ACC112 (cell line): Measurements from ENCODE around the gene ESR2.
A peak's percentile ranks its signal among the peaks of the same experiment; 100 is the strongest.

ENCODE experiments used
- H2AFZ ChIP-seq: fragments of 200-600 bp; sonication (generic); one replicate; pipeline ENCODE4 v1.6.0; 2017; ENCODE audit warnings: antibody characterized with exemption, low read length; ENCODE audit not compliant: unreplicated experiment
- H3K27ac ChIP-seq: fragments of 200-600 bp; sonication (generic); 2 replicates; pipeline ENCODE4 v1.5.1; 2014; ENCODE audit warnings: low read depth, mild to moderate bottlenecking, antibody characterized with exemption, low read length, moderate library complexity
- H3K27me3 ChIP-seq: fragments of 200-600 bp; sonication (generic); 2 replicates; pipeline ENCODE4 v1.6.1; 2014; ENCODE audit warnings: mild to moderate bottlenecking, antibody characterized with exemption, low read length, moderate library complexity, mixed read lengths; ENCODE audit not compliant: insufficient read depth
- H3K36me3 ChIP-seq: fragments of 200-600 bp; sonication (generic); 2 replicates; pipeline ENCODE4 v1.6.1; 2016; ENCODE audit warnings: mild to moderate bottlenecking, antibody characterized with exemption, low read length, moderate library complexity, mixed read lengths; ENCODE audit not compliant: insufficient read depth
- H3K4me1 ChIP-seq: fragments of 200-600 bp; sonication (generic); one replicate; pipeline ENCODE4 v1.6.1; 2016; ENCODE audit warnings: low read length, mixed read lengths; ENCODE audit not compliant: insufficient read depth, unreplicated experiment, control insufficient read depth
- H3K4me3 ChIP-seq: fragments of 200-600 bp; sonication (generic); 2 replicates; pipeline ENCODE4 v1.5.1; 2014; ENCODE audit warnings: mild to moderate bottlenecking, low read depth, low read length
- H3K79me2 ChIP-seq: fragments of 200-600 bp; sonication (generic); one replicate; pipeline ENCODE4 v1.6.0; 2016; ENCODE audit warnings: low read length; ENCODE audit not compliant: control insufficient read depth, unreplicated experiment, insufficient read depth

Gene ESR2

DNA sequence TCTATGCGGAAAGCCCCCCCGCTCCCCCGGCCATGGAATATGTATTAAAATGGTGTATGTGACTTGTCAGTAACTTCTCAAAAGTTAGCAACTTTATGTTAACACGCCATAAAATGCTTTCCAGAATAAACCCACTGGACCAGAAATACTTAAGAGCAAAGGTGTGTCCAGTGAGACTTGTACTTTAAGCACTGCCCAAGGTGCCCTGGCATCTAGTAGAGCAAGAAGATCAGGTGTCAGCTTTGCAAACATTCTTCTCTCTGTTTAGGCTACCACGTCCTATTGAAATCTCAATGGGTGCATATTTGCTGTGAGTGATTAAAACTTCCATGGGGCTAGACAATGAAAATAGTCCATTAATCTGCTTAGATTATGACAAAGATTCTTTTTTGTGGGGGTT is 201.2 kb downstream of the ESR2 start:
- Histone ChIP-seq H3K27ac (no peak overlapping the region), H3K36me3 (no peaks in the 10 kb centered on the region)

DNA sequence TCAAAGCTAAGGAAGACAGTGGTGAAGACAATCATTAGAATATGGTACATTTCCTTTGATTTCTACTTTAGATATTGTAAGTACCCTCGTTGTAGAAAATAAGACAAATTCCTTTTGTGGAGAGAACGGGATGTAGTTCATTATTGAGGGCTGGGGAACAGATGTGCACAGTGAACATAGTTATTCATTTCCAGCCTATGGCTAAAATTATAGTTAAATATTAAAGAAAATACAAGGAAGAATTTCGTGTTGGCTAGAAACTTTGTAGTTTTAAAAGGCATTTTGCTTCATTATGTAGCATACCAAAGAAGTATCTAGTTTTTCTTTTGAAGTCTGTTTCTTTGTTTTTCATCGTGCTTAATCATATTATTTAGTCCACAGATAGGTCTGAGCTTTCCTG is 201.8 kb downstream of the ESR2 start:
- Histone ChIP-seq H3K27ac (no peak overlapping the region), H3K36me3 (no peaks in the 10 kb centered on the region), H3K79me2 (no peaks in the 10 kb centered on the region), H3K4me1 (no peaks in the 10 kb centered on the region), H3K4me3 (no peak overlapping the region), H2AFZ (no peak overlapping the region), H3K27me3 (no peaks in the 10 kb centered on the region)

More for the DNA sequence above, 201.2 kb downstream of the ESR2 start:
- no peaks in the 10 kb centered on the region for H3K4me1 ChIP-seq
- H2AFZ ChIP-seq = no peak overlapping the region
- no peaks in the 10 kb centered on the region for H3K79me2 ChIP-seq
- H3K4me3 ChIP-seq = no peak overlapping the region
- no peaks in the 10 kb centered on the region for H3K27me3 ChIP-seq

DNA sequence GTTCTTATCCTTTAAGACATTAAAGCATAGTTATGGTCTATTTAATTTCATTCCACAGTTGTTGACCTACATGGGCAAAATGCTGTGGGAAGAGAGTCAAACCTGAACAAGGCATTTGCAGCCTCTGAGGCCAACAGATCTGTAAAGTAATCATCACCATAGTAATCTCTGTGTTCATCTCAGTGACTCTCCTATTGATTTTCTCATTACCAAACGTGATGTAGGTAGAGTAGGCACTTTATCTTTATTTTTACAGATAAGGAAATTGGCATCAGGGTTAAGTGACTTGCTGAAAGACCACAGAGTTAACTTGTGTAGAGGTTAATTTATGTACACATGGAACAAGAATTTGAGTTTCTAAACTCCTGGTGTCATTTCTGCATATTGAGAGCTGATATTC is 203.0 kb downstream of the ESR2 start:
- no peaks in the 10 kb centered on the region for H3K36me3 ChIP-seq
- no peaks in the 10 kb centered on the region for H3K27me3 ChIP-seq
- H3K27ac ChIP-seq = no peak overlapping the region
- H3K79me2 ChIP-seq = no peaks in the 10 kb centered on the region
- H3K4me3 ChIP-seq = no peak overlapping the region
- no peaks in the 10 kb centered on the region for H3K4me1 ChIP-seq
- H2AFZ ChIP-seq = no peak overlapping the region

DNA sequence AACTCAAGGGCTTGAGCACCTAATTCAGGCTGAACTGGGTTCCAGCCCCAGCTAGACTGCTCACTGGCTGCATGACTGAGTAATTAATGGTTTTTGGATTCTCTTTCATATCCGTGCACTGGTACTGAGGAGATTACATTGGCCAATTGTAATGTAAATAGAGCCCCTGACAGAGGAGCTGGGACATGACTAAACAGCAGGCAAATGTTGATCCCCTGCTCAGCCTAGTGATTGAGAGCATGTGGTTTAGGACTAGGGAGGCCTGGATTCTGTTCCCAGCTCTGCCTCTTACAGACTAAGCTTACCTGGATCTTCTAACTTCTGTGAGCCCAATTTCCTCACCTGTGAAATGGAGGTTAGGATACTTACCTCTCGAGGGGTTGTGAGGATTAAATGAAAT is 204.3 kb downstream of the ESR2 start:
- no peak overlapping the region for H3K27ac ChIP-seq
- no peak overlapping the region for H3K4me3 ChIP-seq
- H3K79me2 ChIP-seq = no peaks in the 10 kb centered on the region
- H3K36me3 ChIP-seq = no peaks in the 10 kb centered on the region
- no peak overlapping the region for H2AFZ ChIP-seq
- no peaks in the 10 kb centered on the region for H3K27me3 ChIP-seq
- no peaks in the 10 kb centered on the region for H3K4me1 ChIP-seq

DNA sequence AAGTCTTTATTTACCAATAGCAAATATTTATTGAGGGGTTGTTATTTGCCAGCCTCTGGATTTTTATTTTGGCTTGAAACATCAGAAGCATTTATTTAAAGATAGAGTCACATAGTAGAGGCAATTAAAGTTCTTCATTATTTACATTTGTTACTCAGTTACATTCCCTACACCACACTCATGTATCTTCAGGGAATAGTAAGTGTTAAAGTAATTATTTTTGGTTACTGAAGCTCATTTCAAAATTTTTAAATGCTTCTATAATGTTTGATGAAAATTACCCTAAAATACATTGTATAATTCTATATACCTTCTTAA is 205.6 kb downstream of the ESR2 start:
- no peaks in the 10 kb centered on the region for H3K36me3 ChIP-seq

DNA sequence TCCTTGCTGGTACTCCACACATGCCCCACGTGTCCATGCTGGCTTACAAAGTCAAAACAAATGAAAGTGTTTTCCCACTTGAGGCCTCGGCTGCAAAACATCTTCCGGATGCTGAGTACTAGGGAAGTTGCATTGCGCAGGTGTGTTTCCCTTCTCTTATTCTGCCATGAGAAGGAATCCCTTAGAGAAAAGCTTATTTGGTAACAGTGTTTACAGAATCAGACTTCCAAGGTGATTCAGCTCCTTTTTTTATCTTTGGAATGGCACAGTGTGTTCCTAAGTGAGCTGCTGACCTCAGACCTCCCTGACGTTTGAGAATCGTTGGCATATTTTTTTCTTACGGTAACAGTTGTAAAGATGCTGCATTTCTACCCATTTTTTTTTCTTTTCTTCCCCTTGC is 211.3 kb downstream of the ESR2 start:
- Histone ChIP-seq H3K27ac (peak overlapping the region; percentile 60), H3K79me2 (no peaks in the 10 kb centered on the region), H3K27me3 (no peaks in the 10 kb centered on the region), H3K36me3 (peaks cover 4% of the 10 kb centered on the region; the same call in 1 of the 2 replicates), H3K4me1 (peaks cover 6% of the 10 kb centered on the region), H3K4me3 (no peak overlapping the region), H2AFZ (no peak overlapping the region)

More for the DNA sequence above, 205.6 kb downstream of the ESR2 start:
- Histone ChIP-seq H3K4me3 (no peak overlapping the region), H2AFZ (no peak overlapping the region), H3K79me2 (no peaks in the 10 kb centered on the region), H3K27ac (no peak overlapping the region), H3K27me3 (no peaks in the 10 kb centered on the region), H3K4me1 (no peaks in the 10 kb centered on the region)

DNA sequence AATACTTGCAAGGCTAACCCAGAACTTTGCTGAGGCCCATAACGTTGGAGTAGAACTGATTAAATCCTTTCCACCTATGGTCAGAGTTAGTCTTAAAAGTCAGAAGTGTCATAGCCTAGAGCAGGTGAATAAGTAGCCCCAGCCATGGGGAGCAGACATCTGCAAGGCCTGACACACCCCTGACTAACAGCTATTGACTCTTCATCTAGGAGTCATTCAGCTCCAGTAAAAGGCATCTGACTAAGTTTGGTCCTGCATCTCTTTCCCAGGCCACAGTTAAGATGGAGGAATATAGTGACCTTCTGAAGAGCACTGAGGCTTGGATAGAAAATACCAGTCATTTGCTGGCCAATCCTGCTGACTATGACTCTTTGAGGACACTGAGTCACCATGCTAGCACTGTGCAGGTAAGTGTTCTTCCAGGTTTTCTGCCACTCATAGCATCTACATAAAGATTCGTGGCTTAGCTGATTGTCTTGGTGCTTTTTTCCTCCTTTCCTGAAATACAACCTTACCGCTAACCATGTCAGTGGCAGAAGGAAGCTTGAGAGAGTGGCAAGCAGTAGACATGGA is 212.9 kb downstream of the ESR2 start:
- no peaks in the 10 kb centered on the region for H3K79me2 ChIP-seq
- H3K27ac ChIP-seq = no peak overlapping the region
- H3K4me3 ChIP-seq = no peak overlapping the region
- no peaks in the 10 kb centered on the region; the same call in 1 of the 2 replicates for H3K27me3 ChIP-seq
- peaks cover 6% of the 10 kb centered on the region for H3K4me1 ChIP-seq
- peaks cover 4% of the 10 kb centered on the region; the same call in 1 of the 2 replicates for H3K36me3 ChIP-seq
- no peak overlapping the region for H2AFZ ChIP-seq

DNA sequence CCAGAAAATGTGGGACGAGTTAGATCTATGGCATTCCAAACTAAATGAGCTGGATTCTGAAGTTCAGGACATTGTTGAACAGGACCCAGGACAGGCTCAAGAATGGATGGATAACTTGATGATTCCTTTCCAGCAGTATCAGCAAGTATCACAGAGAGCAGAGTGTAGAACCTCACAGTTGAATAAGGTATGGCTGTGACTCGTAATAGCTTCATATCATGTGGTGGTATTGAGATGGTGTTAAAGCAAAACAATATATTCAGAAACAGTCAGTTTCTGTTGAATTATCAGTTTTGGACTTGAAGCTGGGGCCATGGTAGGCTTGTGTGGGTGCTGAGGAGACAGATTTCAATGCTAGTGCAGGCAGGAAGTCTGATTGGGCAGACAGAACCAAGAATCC is 213.7 kb downstream of the ESR2 start:
- peaks cover 4% of the 10 kb centered on the region; the same call in 1 of the 2 replicates for H3K36me3 ChIP-seq
- peaks cover 12% of the 10 kb centered on the region for H3K4me1 ChIP-seq

DNA sequence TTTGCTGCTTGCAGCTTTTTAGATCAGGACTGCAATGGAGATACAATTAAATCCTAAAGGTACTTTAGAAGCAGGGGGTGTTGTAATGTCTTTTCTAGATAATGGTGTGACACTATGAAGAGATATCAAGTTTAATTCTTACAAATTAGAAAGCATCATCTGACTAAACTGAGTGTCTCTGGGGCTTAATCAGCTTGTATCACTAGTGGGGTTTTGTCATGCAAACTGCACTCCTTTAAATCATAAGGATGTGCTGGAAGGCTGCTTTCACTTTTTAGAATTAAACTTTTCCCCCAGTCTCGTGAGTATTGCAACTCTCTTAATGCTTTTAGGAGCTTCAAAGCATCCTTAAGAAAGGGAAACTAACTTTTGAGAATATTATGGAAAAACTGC is 218.6 kb downstream of the ESR2 start:
- H3K36me3 ChIP-seq = peaks cover 4% of the 10 kb centered on the region; the same call in 1 of the 2 replicates
- H3K27me3 ChIP-seq = no peaks in the 10 kb centered on the region; the same call in 1 of the 2 replicates
- peaks cover 18% of the 10 kb centered on the region for H3K4me1 ChIP-seq
- H3K27ac ChIP-seq = no peak overlapping the region
- no peaks in the 10 kb centered on the region for H3K79me2 ChIP-seq
- H2AFZ ChIP-seq = no peak overlapping the region
- no peak overlapping the region for H3K4me3 ChIP-seq

More for the DNA sequence above, 213.7 kb downstream of the ESR2 start:
- Histone ChIP-seq H3K27me3 (no peaks in the 10 kb centered on the region; the same call in 1 of the 2 replicates), H2AFZ (no peak overlapping the region), H3K4me3 (no peak overlapping the region), H3K27ac (no peak overlapping the region), H3K79me2 (no peaks in the 10 kb centered on the region)

DNA sequence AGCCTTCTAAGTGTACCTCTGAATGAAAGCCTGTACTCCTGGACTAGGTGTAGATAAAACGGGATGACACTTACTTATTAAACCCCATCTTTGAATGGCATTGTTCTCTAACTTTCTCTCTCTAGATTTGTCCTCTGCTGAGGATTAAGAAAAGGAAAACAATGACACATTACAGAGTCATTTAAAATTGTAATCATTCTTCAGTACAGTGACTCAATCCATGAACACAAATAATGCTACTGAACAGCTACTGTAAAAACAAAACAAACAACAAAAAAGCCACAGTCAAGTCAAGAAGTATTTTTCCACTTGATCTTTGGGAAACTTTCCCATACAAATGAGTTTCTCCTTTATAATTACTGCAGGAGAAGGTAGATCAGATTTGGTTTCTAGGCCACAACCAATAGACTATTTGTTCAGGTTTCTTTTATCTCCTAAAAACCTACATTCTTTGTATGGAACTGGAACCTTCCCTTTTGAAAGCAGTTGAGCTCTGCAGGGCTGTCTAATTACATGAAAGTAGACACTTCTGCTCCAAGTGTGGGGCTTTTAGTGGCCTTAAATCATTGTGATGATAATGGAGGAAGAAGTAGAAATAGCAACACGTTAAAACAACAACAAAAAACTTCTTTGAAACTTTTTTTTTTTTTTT is 219.1 kb downstream of the ESR2 start:
- Histone ChIP-seq H3K27me3 (no peaks in the 10 kb centered on the region; the same call in 1 of the 2 replicates), H3K27ac (peak overlapping the region; percentile 21; the same call in 1 of the 2 replicates), H3K4me1 (peaks cover 18% of the 10 kb centered on the region), H3K79me2 (no peaks in the 10 kb centered on the region), H3K36me3 (no peaks in the 10 kb centered on the region), H3K4me3 (no peak overlapping the region), H2AFZ (no peak overlapping the region)
